GM19395 (cell line): ENCODE measurements around the gene BABAM2.

Experiments used
- ATAC-seq: cut with Tn5 transposase; IDR thresholded peaks from one replicate; pipeline ENCODE4 v1.9.1; 2021; ENCODE audit warnings: mild to moderate bottlenecking, moderate library complexity; ENCODE audit not compliant: unreplicated experiment

The BABAM2 gene

DNA sequence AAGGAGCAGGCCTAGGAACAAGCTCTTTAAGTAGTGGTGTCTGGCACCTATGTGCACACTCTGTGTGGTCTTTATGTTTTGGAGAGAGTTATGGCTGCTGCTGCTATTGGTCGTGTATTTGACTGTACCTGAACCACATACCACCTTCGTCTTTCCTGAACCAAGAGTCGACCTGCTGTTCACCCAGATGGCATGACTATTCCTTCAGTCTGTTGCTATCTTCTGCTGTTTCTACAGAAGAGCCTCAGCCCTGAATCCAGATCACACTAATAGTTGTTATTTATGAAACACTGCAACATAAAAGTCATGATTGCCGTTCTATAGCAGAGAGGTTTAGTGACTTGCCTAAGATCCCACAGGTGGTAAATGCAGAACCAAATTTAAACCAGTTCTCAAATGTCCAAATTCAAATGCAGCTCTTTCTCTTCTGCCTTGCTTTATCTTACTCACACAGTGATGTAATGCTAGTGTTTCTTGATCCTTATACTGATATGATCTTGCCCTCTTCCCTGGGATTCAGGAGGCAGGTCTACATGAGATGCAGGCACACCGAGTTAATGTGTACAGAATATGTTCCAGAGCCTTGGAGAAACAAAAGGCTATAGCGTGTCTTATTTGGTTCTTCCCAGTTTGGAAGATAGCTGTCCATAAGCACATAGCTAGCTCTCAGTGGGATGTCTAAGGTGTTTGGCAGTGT lies 380.1 kb downstream of the BABAM2 start:
- no peak for ATAC-seq

DNA sequence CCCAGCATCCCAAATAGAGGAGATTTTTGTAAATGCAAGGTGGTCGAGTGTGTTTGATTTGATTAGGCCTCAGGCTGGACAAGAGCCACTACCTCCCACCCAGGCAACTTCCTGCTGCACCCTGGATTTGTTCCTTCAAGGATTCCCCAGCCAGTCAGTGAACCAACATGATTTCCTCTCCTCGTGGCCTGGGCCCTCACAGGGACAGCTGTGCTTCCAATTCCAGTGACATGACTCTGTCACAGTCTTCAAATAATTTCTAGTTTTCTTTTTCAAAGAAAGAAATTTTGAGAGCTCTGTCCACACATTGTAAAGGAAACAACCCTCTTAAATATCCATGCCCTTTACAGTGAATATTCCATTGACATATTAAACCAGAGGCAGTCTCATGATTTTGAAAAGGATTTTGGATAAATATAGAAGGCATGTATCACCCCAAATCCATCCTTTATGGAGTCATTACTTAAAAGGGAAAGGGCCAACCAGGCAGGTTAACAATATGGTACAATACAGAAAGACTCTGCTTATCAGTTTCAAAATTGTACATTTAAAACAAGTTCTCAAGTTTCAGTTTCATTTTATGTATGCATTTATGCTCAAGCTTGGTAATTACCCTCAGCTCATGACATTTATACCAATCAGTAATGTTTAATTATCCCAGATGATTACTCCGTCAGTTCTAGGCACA lies 380.8 kb downstream of the BABAM2 start:
- ATAC-seq, result no peak

DNA sequence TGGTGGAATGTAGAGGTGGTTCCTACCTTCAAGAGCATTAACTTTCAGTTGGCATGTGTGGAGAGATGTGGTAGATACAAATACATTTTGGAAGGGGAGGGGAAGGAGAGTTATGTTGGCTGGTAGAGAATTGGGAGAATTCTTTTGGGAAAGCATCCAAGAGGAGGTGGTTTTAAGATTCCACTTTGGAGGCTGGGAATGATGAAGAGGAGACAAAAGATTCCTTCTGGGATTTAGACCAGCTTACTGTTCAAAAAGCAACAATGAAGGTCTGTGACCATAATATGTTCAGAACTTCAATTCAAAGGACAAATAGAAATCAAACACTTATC lies 381.4 kb downstream of the BABAM2 start:
- ATAC-seq, result no peak

DNA sequence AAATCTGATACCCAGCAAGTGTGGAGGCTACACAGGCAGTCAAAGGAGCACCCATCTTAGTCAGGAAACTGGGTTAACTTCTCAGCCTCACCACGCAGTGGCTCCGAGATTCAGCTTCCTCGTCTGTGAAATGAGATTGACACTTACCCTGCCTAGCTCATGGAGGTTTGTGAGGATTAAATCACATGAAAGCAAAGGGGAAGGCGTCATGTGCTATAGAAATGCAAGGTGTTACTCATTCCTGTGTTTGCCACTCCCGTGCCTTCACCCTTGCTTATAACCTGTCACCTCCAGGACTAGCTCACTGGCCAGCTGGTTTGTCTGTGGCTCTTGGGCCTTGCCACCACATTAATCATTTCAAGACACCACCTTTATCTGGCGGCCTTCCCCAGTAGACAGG lies 383.2 kb downstream of the BABAM2 start:
- no peak for ATAC-seq

DNA sequence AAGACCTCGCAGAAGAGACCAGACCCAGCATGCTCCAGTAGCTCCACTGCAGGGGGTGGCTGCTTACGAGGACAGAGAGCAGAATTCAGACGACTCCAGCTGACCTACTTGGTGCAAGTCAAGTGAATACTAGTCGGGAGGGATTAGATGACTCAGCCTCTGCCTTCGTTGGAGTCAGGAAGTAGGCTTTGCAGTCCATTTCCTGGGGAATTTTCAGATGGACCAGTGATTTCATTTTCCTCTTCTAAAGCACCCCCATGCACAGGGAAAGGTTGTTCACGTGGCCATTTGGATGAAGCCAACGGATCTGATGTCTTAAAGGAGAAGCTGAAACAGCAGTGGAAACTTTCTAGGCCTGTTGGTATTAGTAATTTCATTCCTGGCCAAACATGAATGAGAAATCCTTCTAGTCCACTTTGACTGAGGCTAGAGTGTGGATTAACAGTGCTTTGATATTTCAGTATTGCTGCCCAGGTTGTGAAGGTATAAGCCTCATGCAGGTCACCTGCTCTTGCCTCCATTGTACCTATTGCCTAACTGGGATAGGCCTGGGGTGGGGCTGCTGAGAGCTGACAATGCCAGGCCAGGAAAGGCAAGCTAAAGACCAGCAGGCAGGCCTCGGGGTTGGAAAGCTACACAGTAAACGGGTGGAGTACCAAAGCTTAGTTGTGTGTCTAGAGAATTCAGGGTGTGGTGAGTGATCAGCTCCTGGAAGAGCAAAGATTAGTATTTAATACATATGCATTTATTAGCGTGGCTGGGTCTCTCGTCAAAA lies 384.6 kb downstream of the BABAM2 start:
- ATAC-seq, result no peak

DNA sequence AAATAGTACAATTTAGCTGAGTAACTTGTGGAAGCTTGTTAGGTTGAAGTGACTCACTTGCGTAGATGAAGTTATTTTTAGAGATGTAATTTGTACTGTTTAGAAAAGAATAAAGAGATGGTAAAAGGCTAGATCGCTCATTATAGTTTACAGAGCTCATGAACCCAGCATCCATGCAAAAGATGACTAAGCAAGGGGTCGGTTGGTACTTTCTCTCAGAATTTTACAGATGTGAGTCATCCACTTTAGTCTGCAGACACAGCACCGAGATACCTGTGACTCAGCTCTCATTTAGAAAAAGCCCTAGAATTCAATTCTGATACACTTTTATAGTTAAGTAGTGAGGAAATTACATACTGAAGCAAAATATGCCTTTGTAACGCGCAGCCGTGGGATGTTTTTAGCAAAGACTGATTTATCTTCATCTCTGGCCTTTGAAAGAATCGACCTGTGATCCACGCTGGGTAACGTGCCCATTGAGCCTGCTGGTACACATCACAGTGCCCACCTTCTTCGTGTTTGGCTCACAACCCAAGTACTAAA lies 385.6 kb downstream of the BABAM2 start:
- no peak for ATAC-seq

DNA sequence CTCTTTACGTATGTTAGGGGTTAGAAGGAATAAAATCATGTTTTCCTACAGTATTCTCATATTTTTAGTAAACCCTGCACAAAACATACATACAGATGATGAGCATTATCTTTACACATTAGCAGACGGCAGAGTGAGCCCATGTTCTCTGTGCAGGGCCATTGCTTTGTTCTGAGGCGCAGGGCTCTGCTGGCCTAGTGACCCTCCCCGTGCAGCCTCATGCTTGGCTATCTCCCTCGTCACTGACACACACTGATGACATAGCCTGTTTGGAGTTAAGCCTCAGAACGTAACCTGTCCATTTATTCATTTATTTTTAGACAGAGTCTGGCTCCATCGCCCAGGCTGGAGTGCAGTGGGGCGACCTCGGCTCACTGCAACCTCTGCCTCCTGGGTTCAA lies 386.3 kb downstream of the BABAM2 start:
- ATAC-seq, result no peak

DNA sequence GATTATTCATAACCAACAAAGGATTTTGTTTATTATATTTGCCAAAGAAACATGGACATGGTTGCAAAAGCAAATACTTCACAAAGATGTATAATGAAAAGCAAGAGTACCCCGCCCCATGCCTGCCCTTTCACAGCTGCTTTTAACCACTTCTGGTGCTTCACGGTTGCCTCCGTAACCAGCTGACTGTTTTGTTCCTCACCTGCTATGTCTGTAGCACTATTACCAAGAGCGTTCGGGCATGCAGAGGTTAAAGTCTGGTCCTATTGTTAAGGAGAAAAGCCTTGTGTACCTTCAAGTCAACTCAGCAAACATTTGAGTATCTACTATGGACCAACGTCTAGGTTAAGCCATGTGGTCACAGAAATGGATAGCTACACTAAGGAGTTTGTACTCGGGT lies 386.9 kb downstream of the BABAM2 start:
- ATAC-seq, result no peak

DNA sequence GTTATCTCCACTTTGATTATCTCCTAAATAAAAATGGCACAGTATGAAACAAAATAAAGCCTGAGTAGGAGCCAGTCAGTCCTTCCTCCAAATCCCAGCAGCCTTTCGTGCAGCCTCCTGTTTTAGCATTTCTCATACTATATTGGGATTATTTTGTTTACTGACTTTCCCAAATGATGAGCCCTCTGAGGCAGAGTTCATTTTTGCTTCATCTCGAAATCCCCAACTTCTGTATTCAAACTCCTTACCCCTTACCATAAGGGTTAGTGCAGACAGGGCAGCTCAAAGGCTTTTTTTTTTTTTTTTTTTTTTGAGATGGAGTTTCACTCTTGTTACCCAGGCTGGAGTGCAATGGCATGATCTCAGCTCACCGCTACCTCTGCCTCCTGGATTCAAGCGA lies 388.8 kb downstream of the BABAM2 start:
- ATAC-seq, result no peak

DNA sequence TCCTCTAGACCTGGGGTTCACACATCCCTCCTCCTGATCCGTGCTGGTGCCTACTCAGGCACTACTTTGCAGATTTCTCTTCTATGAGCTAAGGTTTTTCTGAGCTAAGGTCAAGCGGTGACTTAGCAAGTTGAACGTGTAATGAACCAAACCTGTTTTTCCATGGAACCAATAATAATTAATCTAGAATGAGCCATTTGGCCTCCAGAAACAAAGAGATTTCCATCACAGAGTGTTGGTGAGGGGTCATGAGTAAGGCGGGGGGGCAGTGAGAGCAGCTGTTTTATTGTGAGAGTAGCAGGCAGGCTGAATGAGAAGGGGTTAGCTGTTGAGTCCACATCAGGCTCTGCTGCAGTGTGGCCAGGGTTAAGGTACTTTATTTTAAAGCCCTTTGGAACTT lies 390.1 kb downstream of the BABAM2 start:
- ATAC-seq, result no peak

DNA sequence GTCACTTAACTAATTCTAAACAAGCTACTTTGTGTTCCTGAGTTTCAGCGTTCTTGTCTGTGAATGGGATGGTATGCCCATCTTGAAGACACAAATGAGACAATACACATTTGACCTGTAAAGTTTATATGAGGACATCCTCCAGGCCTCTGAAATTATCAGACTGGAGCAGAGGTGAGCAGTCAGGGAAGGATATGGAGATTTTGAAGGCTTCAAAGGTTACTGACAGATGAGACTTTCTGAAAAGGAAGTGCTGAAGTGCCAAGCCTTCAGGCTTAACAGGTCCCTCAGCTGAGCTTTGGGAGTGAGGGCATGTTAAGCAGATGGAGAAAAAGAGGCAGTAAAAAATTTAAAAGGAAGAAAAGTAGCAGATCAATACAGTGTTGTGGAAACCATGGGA lies 391.2 kb downstream of the BABAM2 start:
- no peak for ATAC-seq

DNA sequence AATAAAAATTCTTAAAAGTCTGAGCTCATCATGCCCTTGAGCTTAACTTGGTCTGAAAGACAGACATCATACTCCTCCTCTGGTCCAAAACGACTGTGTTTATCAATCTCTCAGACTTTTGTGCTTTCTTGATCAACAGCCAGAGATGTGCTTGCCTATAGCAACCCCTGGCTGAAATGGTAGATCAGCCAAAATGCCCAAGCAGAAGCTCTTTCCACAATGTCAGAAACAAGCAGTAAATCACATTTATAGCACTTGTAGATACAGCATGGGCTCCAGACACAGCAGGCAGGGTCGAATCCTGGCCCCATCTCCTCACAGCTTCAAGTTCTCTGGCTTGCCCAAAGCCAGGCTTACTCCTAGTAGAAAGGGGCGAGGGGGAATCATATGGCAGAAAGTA lies 391.7 kb downstream of the BABAM2 start:
- ATAC-seq, result no peak

DNA sequence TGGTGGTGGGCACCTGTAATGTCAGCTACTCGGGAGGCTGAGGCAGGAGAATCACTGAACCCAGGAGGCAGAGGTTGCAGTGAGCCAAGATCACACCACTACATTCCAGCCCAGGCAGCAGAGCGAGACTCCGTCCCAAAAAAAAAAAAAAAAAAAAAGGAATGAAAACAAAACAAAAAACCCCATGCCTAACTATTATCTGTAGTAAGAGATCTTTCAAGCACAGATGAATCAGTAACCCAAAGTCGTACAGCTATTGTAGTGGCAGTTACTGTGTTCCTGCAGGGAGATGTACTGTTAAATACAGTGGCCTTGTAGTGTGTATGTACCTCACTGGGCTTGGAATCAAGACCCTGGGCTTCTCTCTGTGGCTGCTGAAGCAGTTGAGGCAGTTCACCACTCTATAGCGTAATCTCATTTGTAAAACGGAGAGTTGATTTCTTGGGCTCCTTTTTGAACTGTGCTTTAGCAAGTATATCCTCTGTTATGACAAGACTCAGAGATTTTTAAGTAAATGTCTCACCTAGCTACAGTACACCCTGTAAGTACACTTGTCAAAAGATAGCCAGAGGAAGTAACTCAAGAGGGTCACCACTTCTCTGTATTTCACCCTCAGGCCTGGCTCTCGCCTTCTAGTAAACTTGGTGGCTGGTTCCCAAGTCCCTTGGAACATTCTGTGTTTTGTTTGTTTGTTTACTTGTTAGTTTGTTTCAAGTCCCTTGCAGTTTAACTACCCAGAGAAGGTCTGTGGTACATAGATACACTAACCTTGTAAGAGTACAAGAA lies 392.5 kb downstream of the BABAM2 start:
- ATAC-seq, result no peak

DNA sequence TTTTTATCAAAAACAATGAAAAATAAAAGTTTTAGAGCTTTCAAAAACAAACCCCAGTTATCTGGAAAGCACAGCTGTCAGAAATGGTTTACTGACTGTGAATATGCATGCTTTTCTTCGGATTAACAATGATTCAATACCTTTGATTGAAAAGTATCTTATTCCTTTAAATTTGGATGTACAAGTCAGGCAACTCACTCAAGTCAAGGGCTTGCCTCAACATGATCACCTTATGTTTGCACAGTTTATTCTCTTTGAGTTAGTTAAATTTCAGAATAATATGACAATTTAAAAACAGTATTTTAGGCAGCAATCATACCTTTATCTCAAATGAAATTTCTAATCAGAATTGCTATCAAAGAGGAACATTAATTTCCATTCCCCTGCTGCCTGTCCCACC lies 393.3 kb downstream of the BABAM2 start:
- no peak for ATAC-seq

DNA sequence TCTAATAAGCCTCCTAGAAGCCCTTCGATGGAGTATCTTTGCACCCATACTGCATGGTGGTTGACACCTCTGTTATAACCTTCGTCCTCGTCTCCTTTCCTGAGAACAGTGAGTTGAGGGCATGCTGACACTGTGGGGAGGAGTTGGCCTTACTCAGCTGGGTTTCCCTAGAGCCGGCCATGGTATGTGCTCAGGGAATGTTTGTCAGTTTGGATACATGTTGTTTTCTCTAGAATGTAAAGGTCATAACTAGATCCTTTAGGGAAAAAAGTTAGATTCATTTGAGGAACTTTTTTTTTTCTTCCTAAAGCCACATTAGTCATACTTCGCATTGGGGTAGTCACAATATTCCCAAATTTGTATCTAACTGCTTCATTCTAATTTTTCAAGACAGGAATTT lies 396.1 kb downstream of the BABAM2 start:
- ATAC-seq, result no peak

DNA sequence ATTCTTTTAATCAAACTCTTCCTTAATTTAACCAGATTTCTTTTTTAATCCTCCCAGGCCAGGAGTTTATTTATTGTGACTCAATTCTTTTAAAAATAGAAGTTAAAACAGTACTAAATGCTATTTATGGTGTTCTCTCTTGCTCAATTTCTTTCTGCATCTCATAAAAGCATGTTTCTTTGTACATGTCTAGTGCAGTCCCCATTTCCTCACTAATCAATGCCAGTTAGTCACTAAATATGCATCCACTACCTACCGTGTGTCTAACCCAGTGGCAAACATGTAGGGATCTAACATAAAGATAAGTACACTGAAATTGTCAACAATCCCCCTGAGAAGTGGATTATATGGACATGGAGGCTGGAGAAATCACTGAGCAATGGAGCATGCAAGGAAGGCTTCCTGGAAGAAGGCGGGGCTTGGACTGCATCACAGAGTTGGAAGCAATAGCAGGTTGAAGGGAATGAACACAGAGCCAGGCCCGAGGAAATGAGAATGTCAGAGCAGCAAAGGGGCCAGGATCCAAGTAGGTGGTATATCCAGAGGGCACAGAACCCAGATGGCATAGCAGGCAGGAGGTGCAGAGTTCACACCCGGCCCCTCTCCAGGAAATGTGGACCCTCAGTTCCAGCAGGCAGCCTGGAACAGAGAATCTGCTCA lies 396.9 kb downstream of the BABAM2 start:
- ATAC-seq, result no peak

DNA sequence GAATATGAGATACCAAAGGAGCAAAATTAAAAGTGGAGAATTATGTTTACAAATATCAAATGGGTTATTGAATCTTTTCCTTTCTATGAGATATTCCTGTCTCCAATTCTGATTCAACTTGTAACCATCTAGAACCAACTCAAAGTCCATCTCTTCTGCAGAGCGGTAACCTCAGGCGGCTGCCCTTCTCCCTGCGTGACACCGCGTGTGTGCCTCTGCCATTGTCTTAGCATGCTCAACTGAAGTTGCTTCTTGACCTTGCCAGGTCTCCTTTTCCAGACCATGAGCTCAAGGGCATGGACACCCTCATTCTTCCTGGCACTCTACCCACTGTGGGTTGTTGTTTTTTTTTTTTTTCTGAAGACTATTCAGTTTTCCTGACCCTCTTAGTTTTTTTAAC lies 398.1 kb downstream of the BABAM2 start:
- ATAC-seq, result no peak

DNA sequence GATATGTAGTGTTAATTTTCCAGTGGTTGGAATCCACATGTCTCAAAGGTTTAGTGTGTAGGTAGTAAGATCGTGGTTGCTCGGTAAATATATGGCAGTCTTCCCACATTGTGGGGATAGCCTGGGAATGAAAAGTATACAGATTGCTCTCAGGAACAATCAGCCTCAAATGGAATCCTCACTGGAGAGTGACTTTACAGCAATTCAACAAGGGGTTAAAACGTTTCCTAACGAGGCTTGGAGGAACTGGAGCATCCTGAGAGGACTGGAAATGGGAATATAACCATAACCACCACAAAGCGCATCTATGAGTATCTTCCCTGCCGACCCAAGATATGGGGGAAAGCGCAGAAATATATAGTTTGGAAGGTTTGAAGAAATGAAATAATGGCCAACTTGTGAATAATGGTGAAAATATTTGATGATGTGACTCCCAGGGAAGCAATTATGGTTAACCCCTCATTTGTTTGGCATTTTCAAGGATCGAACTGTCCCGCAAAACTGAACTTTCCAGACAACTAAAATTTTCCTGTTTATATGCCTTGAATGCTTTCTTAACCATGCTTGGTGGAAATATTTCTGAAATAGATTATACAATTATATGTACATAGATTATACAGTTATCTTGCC lies 401.4 kb downstream of the BABAM2 start:
- ATAC-seq, result no peak

DNA sequence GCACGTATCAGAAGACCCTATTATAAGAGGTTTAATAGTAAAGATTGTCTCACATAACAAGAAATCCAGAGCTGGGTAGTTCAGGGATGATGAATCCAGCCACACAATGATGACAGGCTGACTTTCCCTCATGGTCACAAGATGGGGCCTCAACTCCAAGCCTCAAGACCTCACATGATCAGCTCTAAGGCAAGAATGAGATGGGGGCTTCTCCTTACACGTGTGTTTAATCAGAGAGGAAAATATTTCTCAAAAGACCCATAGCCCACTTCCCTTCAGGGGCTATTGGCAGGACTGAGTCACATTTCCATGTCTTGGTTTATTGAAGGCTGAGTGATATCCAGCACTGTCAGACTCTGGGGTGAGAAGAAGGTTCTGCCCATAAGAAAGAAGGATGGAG lies 402.0 kb downstream of the BABAM2 start:
- no peak for ATAC-seq

DNA sequence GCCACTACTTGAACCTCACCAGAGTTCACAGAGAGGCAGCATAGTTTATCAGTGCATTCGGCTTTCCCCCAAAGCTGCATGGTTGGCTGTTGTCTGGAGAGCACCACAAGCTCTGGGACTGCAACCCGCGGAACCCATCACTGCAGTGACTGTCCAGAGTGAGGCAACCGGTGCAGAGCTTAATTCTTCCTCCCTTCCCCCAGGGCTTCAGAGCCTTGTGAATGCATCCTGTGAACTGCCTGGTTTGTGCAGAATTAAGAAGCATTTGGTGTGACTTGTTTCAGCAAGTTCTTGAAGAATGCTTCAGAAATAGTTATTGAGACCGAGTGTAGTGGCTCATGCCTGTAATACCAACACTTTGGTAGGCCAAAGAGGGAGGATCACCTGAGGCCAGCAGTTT lies 402.9 kb downstream of the BABAM2 start:
- no peak for ATAC-seq
